HEK293 (cell line): ENCODE data around the gene VARS1.

ENCODE experiments used
- CTCF ChIP-seq: fragments of 450-650 bp; formaldehyde crosslinking; IDR thresholded peaks from 2 replicates; pipeline ENCODE4 v1.5.1; 2016; ENCODE audit warnings: missing biosample characterization, missing genetic modification characterization
- KLF10 ChIP-seq: fragments of 450-650 bp; IDR thresholded peaks from 2 replicates; pipeline ENCODE4 v1.5.1; 2018; ENCODE audit warnings: missing biosample characterization, mild to moderate bottlenecking, missing genetic modification characterization
- TCF7L2 ChIP-seq: IDR thresholded peaks from 2 replicates; pipeline ENCODE4 v1.6.1; 2011; ENCODE audit warnings: low read depth, mild to moderate bottlenecking, inconsistent platforms, low read length, moderate library complexity, borderline replicate concordance
- ZBTB49 ChIP-seq: fragments of 450-650 bp; formaldehyde crosslinking; IDR thresholded peaks from 2 replicates; pipeline ENCODE4 v1.5.1; 2016; ENCODE audit warnings: missing biosample characterization, missing genetic modification characterization, low read depth
- ZFP3 ChIP-seq: fragments of 450-650 bp; formaldehyde crosslinking; IDR thresholded peaks from 2 replicates; pipeline ENCODE4 v1.5.1; 2016; ENCODE audit warnings: low read depth, missing biosample characterization, missing genetic modification characterization
- ZNF621 ChIP-seq: fragments of 450-650 bp; formaldehyde crosslinking; IDR thresholded peaks from 2 replicates; pipeline ENCODE4 v1.5.1; 2017; ENCODE audit warnings: missing biosample characterization, missing genetic modification characterization
- ZNF776 ChIP-seq: fragments of 450-650 bp; formaldehyde crosslinking; IDR thresholded peaks from 2 replicates; pipeline ENCODE4 v1.5.0; 2017; ENCODE audit warnings: missing biosample characterization, missing genetic modification characterization, borderline replicate concordance
- ZSCAN18 ChIP-seq: fragments of 450-650 bp; formaldehyde crosslinking; IDR thresholded peaks from 2 replicates; pipeline ENCODE4 v1.5.1; 2016; ENCODE audit warnings: missing biosample characterization, missing genetic modification characterization
- TF ChIP-seq, protein P1 (sequence below): fragments of 450-650 bp; formaldehyde crosslinking; IDR thresholded peaks from 2 replicates; pipeline ENCODE4 v1.5.1; 2016; ENCODE audit warnings: missing biosample characterization, missing genetic modification characterization

- no peak for TF ChIP-seq CTCF (tag by site-specific recombination)
- TF ChIP-seq ZBTB49 (tag by site-specific recombination): no peak
- no peak for TF ChIP-seq ZNF776 (tag by site-specific recombination)
- no peak for TF ChIP-seq ZNF621
- TF ChIP-seq KLF10 (tag by site-specific recombination): no peak
- TF ChIP-seq ZSCAN18 (tag by site-specific recombination): no peak
- TF ChIP-seq TCF7L2: no peak
- TF ChIP-seq, protein P1, sequence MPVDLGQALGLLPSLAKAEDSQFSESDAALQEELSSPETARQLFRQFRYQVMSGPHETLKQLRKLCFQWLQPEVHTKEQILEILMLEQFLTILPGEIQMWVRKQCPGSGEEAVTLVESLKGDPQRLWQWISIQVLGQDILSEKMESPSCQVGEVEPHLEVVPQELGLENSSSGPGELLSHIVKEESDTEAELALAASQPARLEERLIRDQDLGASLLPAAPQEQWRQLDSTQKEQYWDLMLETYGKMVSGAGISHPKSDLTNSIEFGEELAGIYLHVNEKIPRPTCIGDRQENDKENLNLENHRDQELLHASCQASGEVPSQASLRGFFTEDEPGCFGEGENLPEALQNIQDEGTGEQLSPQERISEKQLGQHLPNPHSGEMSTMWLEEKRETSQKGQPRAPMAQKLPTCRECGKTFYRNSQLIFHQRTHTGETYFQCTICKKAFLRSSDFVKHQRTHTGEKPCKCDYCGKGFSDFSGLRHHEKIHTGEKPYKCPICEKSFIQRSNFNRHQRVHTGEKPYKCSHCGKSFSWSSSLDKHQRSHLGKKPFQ (tag by site-specific recombination): no peak
- TF ChIP-seq ZFP3 (tag by site-specific recombination): no peak
Measured at GRCh38 chr6:31814677-31815024, 19.1 kb upstream of the VARS1 start.
